ENCODE data around the gene PIGU. TPM values are rescaled to one million over a fixed set of nuclear protein-coding genes. Genes with fewer than 3 reads are reported as not detected.

PIGU gene
- polyA plus RNA-seq, 1 experiment: 35.2 TPM

- no peak for TF ChIP-seq CTCF (IDR thresholded peaks at IDR 0.05; ENCODE audit: insufficient read depth, low read depth, low read length)
- POLR2A ChIA-PET: no interaction called here
- no peak for DNase-seq (ENCODE audit: low read depth)
- CTCF ChIA-PET: interaction anchor here (0.5 to 1.8 kb wide), 3 partner anchors 12 to 231 kb away, joined by 3 to 8 read pairs (median 3); no protein-coding TSS in a partner anchor
- Histone ChIP-seq H3K4me3 (ENCODE audit: low read depth, low read length) (no peak overlapping the region), H3K27me3 (ENCODE audit: control insufficient read depth, insufficient read depth, low read length) (no peaks in the 10 kb centered on the region), H3K36me3 (ENCODE audit: control insufficient read depth, insufficient read depth, low read length) (peaks cover 16% of the 10 kb centered on the region)
These were observed 133.3 kb downstream of the PIGU start for GRCh38 chr20:34543463-34544056.

GRCh38 chr20:34542439-34542838 is 134.5 kb downstream of the PIGU start:
- ChIA-PET POLR2A (no interaction called here), CTCF (no interaction called here)
- no peaks in the 10 kb centered on the region for H3K27me3 ChIP-seq (ENCODE audit: control insufficient read depth, insufficient read depth, low read length)
- no peak for DNase-seq (ENCODE audit: low read depth)
- H3K36me3 ChIP-seq (ENCODE audit: control insufficient read depth, insufficient read depth, low read length): peaks cover 19% of the 10 kb centered on the region
- TF ChIP-seq CTCF (IDR thresholded peaks at IDR 0.05; ENCODE audit: insufficient read depth, low read depth, low read length): no peak
- no peak overlapping the region for H3K4me3 ChIP-seq (ENCODE audit: low read depth, low read length)

GRCh38 chr20:34541917-34542316 is 135.0 kb downstream of the PIGU start:
- Histone ChIP-seq H3K27me3 (ENCODE audit: control insufficient read depth, insufficient read depth, low read length) (no peaks in the 10 kb centered on the region), H3K36me3 (ENCODE audit: control insufficient read depth, insufficient read depth, low read length) (peaks cover 20% of the 10 kb centered on the region), H3K4me3 (ENCODE audit: low read depth, low read length) (no peak overlapping the region)
- TF ChIP-seq CTCF (IDR thresholded peaks at IDR 0.05; ENCODE audit: insufficient read depth, low read depth, low read length): no peak
- POLR2A ChIA-PET: no interaction called here
- no peak for DNase-seq (ENCODE audit: low read depth)
- CTCF ChIA-PET: interaction anchor here (1.6 kb wide), 1 partner anchor 42 kb away, joined by 5 read pairs; no protein-coding TSS in a partner anchor

GRCh38 chr20:34541264-34541901 is 135.5 kb downstream of the PIGU start:
- POLR2A ChIA-PET: no interaction called here
- no peak for DNase-seq (ENCODE audit: low read depth)
- CTCF ChIA-PET: interaction anchor here (1.6 to 4.0 kb wide), 3 partner anchors 15 to 229 kb away, joined by 5 to 23 read pairs (median 19); no protein-coding TSS in a partner anchor
- H3K36me3 ChIP-seq (ENCODE audit: control insufficient read depth, insufficient read depth, low read length): peaks cover 23% of the 10 kb centered on the region
- H3K4me3 ChIP-seq (ENCODE audit: low read depth, low read length): no peak overlapping the region
- TF ChIP-seq CTCF (IDR thresholded peaks at IDR 0.05; ENCODE audit: insufficient read depth, low read depth, low read length): no peak
- no peaks in the 10 kb centered on the region for H3K27me3 ChIP-seq (ENCODE audit: control insufficient read depth, insufficient read depth, low read length)

- Histone ChIP-seq H3K4me3 (ENCODE audit: low read depth, low read length) (no peak overlapping the region), H3K36me3 (ENCODE audit: control insufficient read depth, insufficient read depth, low read length) (peaks cover 27% of the 10 kb centered on the region), H3K27me3 (ENCODE audit: control insufficient read depth, insufficient read depth, low read length) (no peaks in the 10 kb centered on the region)
- TF ChIP-seq CTCF (IDR thresholded peaks at IDR 0.05; ENCODE audit: insufficient read depth, low read depth, low read length): no peak
- no peak for DNase-seq (ENCODE audit: low read depth)
- ChIA-PET POLR2A (no interaction called here), CTCF (interaction anchor here (1.1 to 4.0 kb wide), 5 partner anchors 10 to 229 kb away, joined by 3 to 23 read pairs (median 15); no protein-coding TSS in a partner anchor)
These were observed 136.2 kb downstream of the PIGU start for GRCh38 chr20:34540596-34541263.
